ENCODE data around the gene RPL18A.

The RPL18A gene

GRCh38 chr19:17841810-17842662, 17.7 kb upstream of the RPL18A start:
- peak; percentile 85 for DNase-seq

GRCh38 chr19:17842663-17843291, 16.9 kb upstream of the RPL18A start:
- no peak for DNase-seq

GRCh38 chr19:17843292-17843827, 16.4 kb upstream of the RPL18A start:
- no peak for DNase-seq

GRCh38 chr19:17843908-17844490, 15.7 kb upstream of the RPL18A start:
- DNase-seq: no peak

- DNase-seq: no peak
Observed at GRCh38 chr19:17846146-17846545, 13.6 kb upstream of the RPL18A start.

- no peak for DNase-seq
Observed at GRCh38 chr19:17847538-17848366, 12.0 kb upstream of the RPL18A start, which contains the start of gene JAK3. JAK3 (minus strand) TSS chr19:17847982; CDS start chr19:17844417, 3,565 bp downstream.

GRCh38 chr19:17848595-17849292, 11.0 kb upstream of the RPL18A start:
- no peak for DNase-seq

- DNase-seq: no peak
Observed at GRCh38 chr19:17854061-17854460, 5.6 kb upstream of the RPL18A start.

GRCh38 chr19:17855280-17856152, 4.2 kb upstream of the RPL18A start:
- peak; percentile 49 for DNase-seq

GRCh38 chr19:17860331-17860992, 752 bp downstream of the RPL18A start:
- DNase-seq: no peak

- DNase-seq: no peak
Observed at GRCh38 chr19:17860993-17861360, 1.3 kb downstream of the RPL18A start.

GRCh38 chr19:17861542-17862402, 2.1 kb downstream of the RPL18A start:
- no peak for DNase-seq

GRCh38 chr19:17862711-17863519, 3.2 kb downstream of the RPL18A start:
- no peak for DNase-seq

GRCh38 chr19:17863520-17864182, 3.9 kb downstream of the RPL18A start:
- no peak for DNase-seq

- DNase-seq: no peak
Observed at GRCh38 chr19:17865364-17866311, 5.9 kb downstream of the RPL18A start.

- no peak for DNase-seq
Observed at GRCh38 chr19:17866312-17866963, 6.7 kb downstream of the RPL18A start.

All from NCI-H1105 treated with DMSO at 0.1 percent for 48 hours (cell line).